ENCODE data around the gene PTPRU. TPM values are rescaled to one million over a fixed set of nuclear protein-coding genes. Genes with fewer than 3 reads are reported as not detected.

PTPRU gene
- total and polyA plus RNA-seq, 7 donors: 14.5 to 51.4 (median 25.6) TPM

- H3K36me3 ChIP-seq (ENCODE audit: insufficient read depth in 1 of 2, low read depth in 1 of 2): peaks cover 0 to 66% of the 10 kb centered on the region in 2 donors
- no peak for TF ChIP-seq CTCF (IDR thresholded peaks at IDR 0.05)
- no peaks in the 10 kb centered on the region for H3K9me3 ChIP-seq
- H3K27ac ChIP-seq: no peak overlapping the region
- H3K4me1 ChIP-seq: peaks cover 3% of the 10 kb centered on the region
- no peak for DNase-seq
- 87 to 90% (median 90%) methylated on average over 4 of the region's 4 CpGs for WGBS, 3 donors
- no peak overlapping the region for H3K4me3 ChIP-seq
- ATAC-seq: no peak
- intact Hi-C loops (cut with DNase I): no loop called here
- no peaks in the 10 kb centered on the region for H3K27me3 ChIP-seq (ENCODE audit: insufficient read depth in 3 of 3, low read length in 2 of 3)
Measured at GRCh38 chr1:29208442-29208841, 27.9 kb upstream of the PTPRU start.

GRCh38 chr1:29209173-29209572 is 27.1 kb upstream of the PTPRU start:
- no peak overlapping the region for H3K27ac ChIP-seq
- 76 to 90% (median 80%) methylated on average over 5 of the region's 5 CpGs for WGBS, 3 donors
- peaks cover 0 to 66% of the 10 kb centered on the region in 2 donors for H3K36me3 ChIP-seq (ENCODE audit: insufficient read depth in 1 of 2, low read depth in 1 of 2)
- TF ChIP-seq CTCF (IDR thresholded peaks at IDR 0.05): no peak
- intact Hi-C loops (cut with DNase I): no loop called here
- H3K4me1 ChIP-seq: peaks cover 3% of the 10 kb centered on the region
- no peaks in the 10 kb centered on the region for H3K27me3 ChIP-seq (ENCODE audit: insufficient read depth in 3 of 3, low read length in 2 of 3)
- no peaks in the 10 kb centered on the region for H3K9me3 ChIP-seq
- peak in 1 of 4 donors; percentile 30 for ATAC-seq
- DNase-seq: no peak
- H3K4me3 ChIP-seq: no peak overlapping the region

GRCh38 chr1:29210278-29211085 is 25.8 kb upstream of the PTPRU start:
- no peak for ATAC-seq
- no peaks in the 10 kb centered on the region for H3K9me3 ChIP-seq
- peaks cover 3% of the 10 kb centered on the region for H3K4me1 ChIP-seq
- no peak for TF ChIP-seq CTCF (IDR thresholded peaks at IDR 0.05)
- no peak overlapping the region for H3K4me3 ChIP-seq
- H3K36me3 ChIP-seq (ENCODE audit: insufficient read depth in 1 of 2, low read depth in 1 of 2): peaks cover 4 to 66% of the 10 kb centered on the region in 2 donors
- no peak for DNase-seq
- WGBS, 3 donors: 51 to 64% (median 64%) methylated on average over 7 of the region's 7 CpGs
- no peaks in the 10 kb centered on the region for H3K27me3 ChIP-seq (ENCODE audit: insufficient read depth in 3 of 3, low read length in 2 of 3)
- no peak overlapping the region for H3K27ac ChIP-seq
- intact Hi-C loops (cut with DNase I): no loop called here

GRCh38 chr1:29211086-29212030 is 25.0 kb upstream of the PTPRU start:
- 79 to 88% (median 82%) methylated on average over 12 of the region's 12 CpGs for WGBS, 3 donors
- Histone ChIP-seq H3K36me3 (ENCODE audit: insufficient read depth in 1 of 2, low read depth in 1 of 2) (peaks cover 7 to 66% of the 10 kb centered on the region in 2 donors), H3K4me3 (no peak overlapping the region), H3K27me3 (ENCODE audit: insufficient read depth in 3 of 3, low read length in 2 of 3) (no peaks in the 10 kb centered on the region), H3K27ac (no peak overlapping the region), H3K4me1 (peaks cover 3% of the 10 kb centered on the region), H3K9me3 (no peaks in the 10 kb centered on the region)
- DNase-seq: no peak
- no peak for ATAC-seq
- intact Hi-C loops (cut with DNase I): no loop called here
- no peak for TF ChIP-seq CTCF (IDR thresholded peaks at IDR 0.05)
